Astrocyte (in vitro differentiated cells and primary cell): ENCODE results near the gene ARHGAP32.

Source experiments
- CTCF ChIP-seq: IDR thresholded peaks from 2 replicates; pipeline ENCODE4 v1.5.1; 2011; ENCODE audit warnings: low read depth, mild to moderate bottlenecking, inconsistent platforms, low read length, moderate library complexity; ENCODE audit not compliant: insufficient read depth
- EZH2 ChIP-seq: IDR thresholded peaks from 2 replicates; pipeline ENCODE4 v1.6.1; 2012; ENCODE audit warnings: mild to moderate bottlenecking, low read length, inconsistent platforms; ENCODE audit not compliant: insufficient read depth

GRCh38 chr11:129163714-129164164, 28.4 kb downstream of the ARHGAP32 start:
- TF ChIP-seq CTCF (no peak), EZH2 (no peak)
